GM21619 (cell line): ENCODE data around the gene CPO.

Source experiments
- ATAC-seq: cut with Tn5 transposase; IDR thresholded peaks from one replicate; pipeline ENCODE4 v1.9.1; 2021; ENCODE audit not compliant: unreplicated experiment

The CPO gene

GRCh38 chr2:207008105-207008990 lies 69.0 kb downstream of the CPO start:
- ATAC-seq = no peak

- ATAC-seq = no peak
Observed at GRCh38 chr2:207012461-207012860, 73.1 kb downstream of the CPO start.

DNA sequence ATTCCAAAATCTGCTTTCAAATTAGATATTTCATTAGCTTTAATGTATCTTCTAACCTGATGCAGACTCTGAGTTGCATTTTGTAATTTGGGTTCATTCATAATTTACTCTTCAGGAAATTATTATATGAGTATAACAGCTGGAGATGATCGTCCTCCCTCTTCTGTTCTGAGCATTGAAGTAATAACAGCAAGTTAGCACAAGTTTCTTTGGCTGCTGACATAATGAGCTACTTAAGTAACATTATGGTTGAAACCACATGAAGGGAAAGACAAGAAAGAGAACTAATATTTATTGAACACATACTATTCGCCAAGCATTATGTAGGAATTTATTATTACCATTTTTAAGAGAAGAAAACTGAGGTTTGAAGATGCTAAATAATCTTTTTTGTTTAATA lies 75.1 kb downstream of the CPO start:
- ATAC-seq = no peak

DNA sequence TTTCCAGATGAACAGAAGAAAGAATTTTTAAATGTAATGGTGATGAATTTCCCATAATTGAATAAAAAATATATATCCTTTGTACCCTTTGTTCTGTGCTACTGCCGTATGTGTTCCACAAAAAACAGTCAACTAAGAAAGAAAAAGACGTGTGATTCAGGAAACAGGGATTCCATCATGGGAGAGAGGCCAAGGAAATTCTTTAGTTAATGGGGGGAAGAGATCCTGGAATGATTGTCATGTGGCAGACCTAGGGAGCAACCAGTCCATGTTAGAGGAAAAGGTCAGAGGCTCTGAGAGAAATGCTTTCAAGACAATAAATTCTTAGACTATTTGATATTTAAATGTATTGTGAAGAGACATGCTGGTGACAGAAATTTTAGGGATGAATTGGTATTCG lies 76.6 kb downstream of the CPO start:
- no peak for ATAC-seq
